NCI-H128 (cell line): Measurements from ENCODE around the gene RPL14.
"Not testable (repeated sequence)": the region's sequence is repeated elsewhere in the genome, so short reads cannot be mapped to it uniquely, and the experiment has no call there.

Experiments
- DNase-seq: peaks from one replicate; lab custom pipeline; 2025; ENCODE audit not compliant: unreplicated experiment; lab: John Stamatoyannopoulos, UW

RPL14 gene

DNA sequence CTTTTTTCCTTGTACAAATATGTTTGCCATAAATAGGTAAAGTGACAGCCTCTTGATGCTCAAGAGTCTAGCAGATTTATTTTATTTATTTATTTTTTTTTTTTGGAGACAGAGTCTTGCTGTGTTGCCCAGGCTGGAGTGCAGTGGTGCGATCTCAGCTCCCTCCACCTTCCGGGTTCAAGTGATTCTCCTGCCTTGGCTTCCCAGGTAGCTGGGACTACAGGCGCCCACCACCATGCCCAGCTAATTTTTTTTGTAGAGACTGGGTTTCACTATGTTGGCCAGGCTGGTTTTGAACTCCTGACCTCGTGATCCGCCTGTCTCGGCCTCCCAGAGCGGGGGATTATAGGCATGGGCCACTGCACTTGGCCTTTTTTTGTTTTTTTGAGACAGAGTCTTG lies 5.7 kb downstream of the RPL14 start:
- not testable (repeated sequence) for DNase-seq

DNA sequence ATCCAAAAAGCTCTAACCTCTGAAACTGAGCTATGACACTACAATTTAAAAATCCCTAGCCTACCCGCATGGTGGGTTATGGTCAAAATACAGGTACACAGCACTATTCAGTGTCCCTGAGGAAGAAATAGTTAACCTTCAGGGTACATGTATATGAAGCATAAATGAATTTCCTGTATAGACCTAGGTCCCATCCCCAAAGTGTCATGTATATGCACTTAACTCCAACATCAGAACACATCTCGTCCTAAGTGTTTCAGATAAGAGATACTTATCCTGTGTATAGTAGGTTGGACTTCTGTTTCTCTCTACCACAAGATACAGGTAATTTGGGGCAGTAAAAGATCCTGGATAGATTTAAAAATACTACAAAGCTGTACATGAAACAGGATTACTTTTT lies 6.4 kb downstream of the RPL14 start:
- no peak for DNase-seq

DNA sequence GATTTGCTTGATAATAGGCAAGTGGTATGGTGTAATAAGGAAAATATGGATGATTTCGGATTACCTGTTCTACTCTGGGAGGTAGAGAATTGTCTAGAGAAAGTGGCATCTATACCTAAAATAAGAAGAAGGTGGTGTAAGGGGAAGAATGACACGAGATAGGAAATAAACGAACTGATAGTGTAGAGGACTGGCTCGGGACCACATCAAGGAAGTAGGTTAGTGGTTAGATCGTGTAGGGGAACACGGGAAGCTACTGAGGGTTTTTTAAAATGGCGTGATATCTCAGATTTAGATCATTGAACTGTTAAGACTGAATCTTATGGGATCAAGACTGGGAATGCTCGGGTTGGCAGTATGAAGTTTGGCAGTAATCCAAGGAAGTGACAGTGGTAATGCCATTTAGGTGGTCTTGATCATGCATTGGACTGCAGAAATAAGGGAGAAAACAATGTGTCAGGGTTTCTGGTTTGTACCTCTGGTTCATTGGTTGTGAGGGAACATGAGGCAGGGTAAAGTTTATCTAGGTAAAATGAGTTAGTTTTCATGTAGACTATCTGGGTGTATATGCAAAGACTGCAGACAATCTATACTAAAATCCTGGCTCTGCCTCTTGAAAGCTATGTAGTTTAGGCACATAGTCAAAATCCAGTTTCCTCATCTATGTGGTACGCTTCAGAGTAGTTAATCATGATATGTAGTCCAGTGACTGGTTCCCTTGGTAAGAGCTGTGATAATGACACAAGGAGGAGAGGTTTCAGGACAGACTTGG lies 7.4 kb downstream of the RPL14 start:
- no peak for DNase-seq

DNA sequence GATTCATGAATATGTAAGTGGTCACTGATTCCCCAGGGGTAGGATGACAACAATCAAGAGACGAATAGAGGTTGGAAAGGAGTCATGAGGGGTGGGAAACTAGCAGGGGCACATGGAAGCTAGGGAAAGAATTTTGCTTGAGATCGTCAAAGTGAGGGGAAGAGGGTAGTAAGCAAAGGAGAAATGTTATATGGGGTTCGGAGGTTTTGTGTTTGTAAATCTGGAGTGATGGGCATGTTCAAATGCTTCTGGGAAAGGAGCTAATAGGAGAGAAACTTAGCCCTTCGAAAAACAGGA lies 7.9 kb downstream of the RPL14 start:
- no peak for DNase-seq

DNA sequence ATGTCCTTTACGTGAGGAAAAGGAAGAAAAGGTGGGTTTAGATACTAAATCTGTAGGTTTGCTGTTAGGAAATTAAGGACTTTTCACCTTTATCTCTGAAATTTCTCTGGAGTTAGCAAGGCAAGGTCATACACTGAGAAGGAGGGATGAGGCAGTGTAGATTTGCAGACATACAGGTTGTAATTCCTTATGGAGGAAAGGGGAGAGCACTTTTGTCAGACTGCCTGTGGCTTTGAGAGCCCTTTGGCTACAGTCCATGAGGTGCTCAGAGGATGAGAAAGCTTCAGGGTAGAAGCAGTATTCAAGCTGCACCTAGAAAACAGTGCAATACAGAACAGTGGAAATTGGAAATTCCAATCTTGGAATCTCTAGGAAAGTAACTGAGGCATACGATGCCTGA lies 8.3 kb downstream of the RPL14 start:
- DNase-seq = no peak

DNA sequence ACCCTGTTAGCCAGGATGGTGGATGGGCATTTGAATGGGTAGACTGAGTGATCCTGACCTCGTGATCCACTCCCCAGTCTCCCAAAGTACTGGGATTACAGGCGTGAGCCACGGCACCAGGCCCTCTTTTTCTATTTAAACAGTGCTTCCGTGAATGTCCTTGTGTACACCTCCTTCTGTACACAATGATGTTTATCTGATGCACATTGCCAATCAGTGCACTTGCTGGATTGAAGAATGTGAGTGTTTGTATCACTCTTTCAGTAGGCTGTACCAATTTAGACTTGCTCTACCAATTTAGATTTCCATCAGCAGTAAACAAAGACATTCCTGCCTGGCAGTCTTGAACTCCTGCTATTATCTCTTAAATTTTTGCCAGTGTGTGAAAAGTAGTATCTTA lies 10.9 kb downstream of the RPL14 start:
- no peak for DNase-seq

DNA sequence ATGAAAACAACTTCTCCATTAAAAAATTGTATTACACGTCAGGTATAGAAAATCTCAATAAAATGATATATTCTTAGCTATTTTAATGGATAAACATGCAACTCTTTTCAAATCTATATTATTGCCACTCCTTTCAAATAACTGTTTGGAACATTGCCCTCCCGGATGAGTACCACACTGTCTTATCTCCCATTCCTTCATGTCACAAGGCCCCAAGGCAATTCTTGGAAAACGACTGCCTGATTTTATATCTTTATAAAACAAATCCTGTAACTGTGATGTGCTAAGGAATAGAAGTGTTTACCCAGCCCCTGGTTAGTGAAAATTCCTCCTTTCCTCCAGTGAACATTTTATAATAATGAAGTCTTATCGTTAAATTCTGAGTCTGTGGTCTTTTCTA lies 13.6 kb downstream of the RPL14 start:
- DNase-seq = no peak

DNA sequence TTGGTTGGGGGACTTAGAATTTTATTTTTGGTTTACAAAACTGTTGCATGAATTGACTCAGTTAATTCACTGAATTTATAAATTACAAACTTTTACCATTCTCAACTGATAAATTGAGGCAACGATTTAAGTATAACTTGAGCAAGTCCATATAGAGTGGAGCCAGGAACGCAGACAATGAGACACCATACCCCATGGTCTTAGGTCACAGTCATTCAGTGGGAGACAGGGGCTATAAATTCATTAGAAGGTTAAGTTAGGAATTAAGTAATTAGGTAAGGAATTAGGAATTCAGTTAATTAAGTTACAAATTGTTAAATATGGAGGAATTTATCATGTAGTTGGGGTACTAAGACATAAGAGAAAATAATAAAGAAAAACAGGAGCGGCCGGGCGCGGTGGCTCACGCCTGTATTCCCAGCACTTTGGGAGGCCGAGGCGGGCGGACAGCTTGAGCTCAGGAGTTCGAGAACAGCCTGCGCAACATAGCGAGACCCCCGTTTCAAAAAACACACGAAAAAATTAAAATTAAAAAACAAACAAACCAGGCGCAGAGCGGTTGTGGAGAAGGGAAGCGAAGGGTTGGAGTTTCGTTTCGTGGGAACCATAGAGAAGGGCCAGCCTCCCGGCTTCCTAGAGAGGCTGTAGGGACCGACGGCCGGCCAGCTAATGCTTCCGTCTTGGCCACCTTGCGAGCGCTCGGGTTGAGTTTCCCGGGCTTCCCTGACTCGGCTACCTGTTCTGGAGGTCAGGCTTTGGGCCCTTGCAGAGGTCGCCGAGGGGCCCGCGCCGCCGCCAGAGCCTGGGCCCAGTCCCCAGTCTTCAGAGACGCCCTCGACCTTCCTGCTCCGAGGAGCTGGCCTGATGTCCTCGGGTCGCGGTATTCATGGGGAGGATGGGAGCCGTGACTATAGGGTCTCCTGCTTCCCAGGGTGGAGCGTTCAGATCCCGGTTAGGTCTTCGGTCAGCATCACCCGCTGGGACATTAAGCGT lies 19.6 kb downstream of the RPL14 start, which contains the start of gene ZNF619:
Gene ZNF619 (plus strand): TSS at position 645 of the 993 bp plus-strand sequence. CDS start 858 bp downstream, outside the sequence.
- DNase-seq = peak; percentile 13

DNA sequence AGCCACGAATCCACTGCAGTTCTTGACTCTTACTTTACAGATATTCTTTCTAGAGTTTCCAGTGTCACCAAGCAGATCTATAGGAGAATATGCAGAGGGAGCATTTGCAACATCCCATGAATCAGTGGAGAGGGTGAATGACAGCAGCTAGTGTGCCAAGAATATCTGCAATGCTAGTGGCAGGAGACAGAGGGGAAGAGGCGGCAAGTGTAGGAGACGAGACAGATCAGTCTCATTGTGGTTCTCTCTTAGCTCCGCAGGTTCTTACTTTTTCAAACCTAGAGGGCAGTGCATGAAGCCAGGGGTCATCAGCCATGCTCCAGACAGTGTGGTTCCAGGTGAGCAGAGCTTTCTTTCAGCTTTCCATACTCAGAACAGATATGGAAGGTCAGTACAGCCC lies 20.5 kb downstream of the RPL14 start:
- no peak for DNase-seq

DNA sequence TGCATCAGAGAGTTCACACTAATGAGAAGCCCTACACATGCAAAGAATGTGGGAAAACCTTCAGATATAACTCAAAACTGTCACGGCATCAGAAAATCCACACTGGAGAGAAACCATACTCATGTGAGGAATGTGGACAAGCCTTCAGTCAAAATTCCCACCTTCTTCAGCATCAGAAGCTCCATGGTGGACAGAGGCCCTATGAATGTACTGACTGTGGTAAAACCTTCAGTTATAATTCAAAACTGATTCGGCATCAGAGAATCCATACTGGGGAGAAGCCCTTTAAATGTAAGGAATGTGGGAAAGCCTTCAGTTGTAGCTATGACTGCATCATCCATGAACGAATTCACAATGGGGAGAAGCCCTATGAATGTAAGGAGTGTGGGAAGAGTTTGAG lies 30.0 kb downstream of the RPL14 start:
- no peak for DNase-seq

DNA sequence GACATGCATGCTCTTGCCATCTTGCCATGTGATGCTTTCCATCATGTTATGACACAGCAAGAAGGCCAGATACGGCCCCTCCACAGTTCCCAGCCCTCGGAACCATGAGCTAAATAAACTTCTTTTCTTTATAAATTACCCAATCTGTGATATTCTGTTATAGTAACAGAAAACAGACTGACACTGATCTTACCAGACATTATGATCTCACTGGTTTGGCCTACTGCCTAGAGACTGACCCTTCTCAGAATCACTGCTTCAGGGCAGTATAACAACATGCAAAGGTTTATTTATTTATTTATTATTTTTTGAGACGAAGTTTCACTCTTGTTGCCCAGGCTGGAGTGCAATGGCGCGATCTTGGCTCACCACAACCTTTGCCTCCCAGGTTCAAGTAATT lies 33.8 kb downstream of the RPL14 start:
- DNase-seq = no peak

DNA sequence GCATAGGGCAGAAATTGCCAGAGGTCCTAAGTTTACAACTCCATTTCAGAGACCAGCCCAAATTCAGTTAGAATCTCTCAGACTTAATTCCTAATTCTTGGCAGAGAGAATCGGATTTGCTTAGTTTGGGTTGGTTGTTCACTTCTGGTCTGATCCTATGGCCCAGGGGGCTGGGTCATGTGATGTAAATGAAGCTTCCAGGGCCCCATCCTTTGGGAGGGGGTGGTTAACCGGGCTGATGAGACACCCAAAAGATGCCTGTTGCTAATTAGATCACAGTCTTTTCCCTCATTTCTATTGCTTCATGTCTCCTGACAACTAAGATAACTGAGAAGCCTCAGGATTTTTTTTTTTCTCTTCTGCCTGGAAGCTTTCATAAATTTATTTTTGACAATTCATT lies 37.6 kb downstream of the RPL14 start:
- DNase-seq = no peak

DNA sequence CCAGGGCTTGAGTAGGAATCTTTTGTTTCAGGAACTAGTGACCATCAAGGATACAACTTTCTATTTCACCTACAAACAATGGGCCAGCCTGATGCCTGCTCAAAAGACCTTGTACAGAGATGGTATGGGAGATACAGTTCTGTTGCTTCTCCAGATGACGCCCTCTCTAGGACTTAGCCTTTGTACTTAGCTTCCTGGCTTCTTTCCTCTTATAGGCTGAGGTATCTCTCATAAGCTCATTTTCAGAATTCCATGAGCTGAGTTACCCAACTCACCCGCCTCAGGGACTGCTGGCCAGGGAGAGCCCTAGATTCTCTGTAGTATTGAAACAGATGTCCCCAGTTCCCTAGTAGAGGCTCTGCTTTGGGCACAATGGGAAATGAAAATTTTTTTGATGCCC lies 40.1 kb downstream of the RPL14 start:
- no peak for DNase-seq

DNA sequence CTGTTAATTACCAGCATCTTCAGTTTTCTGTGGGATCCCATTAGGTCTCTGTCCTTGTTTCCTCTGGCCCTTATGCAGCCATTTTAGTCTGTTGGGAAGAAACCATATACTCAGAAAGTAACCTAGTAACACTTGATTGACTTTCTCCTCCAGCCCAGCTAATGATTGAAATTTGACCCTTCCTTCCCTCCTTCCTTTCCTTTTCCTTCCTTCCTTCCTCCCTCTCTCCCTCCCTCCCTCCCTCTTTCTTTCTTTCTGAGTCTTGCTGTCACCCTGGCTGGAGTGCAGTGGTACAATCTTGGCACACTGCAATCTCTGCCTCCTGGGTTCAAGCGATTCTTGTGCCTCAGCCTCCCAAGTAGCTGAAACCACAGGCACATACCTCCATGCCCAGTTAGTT lies 42.8 kb downstream of the RPL14 start:
- no peak for DNase-seq

DNA sequence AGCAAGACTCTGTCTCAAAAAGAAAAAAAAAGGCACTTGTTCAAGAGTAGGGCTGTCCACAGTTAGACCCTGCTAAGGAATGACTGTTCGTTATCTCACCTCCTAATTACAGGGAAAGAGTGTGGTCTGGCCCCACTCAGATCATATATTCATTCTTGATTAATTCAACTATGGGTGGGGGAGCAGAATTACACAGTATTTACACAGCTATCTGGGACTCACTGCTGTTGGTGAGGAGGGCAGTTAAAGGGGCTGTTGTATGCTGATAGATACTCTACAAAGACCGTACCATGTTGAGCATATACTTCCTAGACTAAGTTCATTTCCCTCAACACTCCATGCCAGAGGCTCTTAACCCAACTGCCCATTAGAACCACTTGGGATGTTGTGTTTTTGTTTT lies 44.9 kb downstream of the RPL14 start:
- DNase-seq = no peak

DNA sequence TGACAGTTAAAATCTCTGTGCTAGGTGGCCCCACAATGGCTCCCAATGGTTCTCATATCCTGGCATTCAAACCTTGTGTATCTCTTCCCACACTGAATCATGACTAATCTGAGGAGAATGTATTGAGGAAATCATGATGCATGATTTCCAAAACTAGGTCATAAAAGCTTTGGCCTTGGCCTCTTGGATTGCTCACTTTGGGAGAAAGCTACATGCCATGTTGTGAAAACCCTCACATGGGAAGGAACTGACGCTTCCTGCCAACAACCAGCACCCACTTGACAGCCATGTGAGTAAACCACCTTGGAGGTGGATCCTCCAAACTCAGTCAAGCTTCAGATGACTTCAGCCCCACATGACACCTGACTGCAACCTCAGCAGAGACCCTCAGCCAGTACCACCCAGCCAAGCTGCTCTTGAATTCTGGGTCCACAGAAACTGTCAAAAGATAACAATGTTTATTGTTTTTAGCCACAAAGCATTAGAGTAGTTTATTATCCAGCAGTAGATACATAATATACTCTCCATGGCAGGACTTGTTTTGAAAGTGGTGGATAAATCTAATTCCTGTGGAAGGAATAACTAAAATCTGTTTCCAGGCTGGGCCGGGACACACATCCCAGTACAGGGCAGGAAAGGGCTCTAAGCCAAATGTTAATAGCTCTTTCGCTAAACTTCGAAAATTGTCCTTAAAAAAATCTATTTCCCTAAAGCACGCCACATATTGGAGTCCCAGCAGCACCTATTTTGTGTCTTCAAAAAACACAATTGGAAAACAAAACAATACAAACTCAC lies 47.7 kb downstream of the RPL14 start:
- DNase-seq = no peak

DNA sequence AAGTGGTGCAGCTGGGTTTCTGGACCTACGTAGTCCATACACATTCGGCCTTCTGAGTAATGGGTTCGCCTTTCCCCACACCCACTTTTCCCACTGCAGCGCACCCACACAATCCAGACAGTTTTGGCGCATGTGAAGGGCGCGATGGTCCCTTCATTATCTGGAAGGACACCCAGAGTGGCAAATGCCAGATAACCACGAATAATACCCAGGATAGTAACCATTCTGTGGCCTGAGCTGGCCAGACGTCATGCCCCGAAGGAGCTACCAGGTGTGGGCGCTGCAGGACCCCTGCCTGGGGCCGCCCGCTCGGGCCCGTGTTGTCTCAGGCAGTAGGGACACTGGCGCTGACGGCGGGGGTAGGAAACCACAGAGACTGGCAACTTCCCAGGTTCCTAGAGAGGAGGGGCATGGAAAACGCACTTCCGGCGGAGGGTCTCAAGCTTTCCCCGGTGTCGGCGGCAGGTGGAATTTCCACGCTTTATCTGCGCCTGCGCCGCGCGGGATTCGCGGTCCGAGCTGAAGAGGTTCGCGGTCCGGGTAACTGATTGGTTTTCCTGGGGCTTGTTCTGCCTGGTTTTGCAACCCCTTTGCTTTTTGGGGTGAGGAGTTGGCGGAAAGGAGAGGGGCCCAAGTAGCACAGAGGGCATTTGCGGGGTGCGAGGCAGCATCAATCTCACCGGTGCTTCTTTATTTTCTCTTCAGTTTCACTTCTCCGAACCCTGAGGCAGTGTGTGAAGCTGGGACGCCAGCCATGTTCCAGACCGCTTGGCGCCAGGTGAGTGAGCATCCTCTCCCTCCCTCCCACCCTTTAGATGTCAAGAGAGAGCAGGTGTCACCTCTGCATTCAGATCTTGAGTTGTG lies 48.7 kb downstream of the RPL14 start, which contains the start of gene ZNF620:
Gene ZNF620 (plus strand): TSS at position 441 of the 864 bp plus-strand sequence. CDS start 314 bp downstream, at position 755.
- peak; percentile 65 for DNase-seq

DNA sequence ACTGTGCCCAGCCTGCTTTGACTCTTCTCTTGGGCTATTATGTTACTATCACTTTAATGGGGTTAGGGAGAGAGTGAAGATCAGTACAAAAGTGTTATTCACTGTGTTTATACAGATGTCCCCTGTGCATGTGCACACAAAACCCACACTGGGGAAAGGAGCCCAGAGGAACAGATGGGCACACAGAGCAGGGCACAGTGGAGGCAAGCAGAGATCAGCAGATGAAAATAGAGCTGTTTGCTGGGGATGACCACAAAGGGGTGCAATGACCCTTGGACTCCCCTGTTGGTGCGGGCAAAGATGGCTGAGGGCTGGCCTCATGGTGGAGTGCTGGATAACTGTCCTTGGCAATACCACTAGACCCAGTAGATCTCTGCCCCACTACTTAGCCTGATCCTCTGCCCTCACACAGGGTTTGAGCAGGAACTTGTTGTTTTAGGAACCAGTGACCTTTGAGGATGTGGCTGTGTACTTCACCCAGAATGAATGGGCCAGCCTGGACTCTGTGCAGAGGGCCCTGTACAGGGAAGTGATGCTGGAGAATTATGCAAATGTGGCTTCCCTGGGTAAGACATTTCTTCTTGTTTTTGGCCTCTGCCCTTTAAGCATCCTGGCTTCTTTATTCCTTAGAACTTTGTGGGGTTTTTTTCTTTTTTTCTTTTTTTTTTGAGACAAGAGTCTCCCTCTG lies 54.0 kb downstream of the RPL14 start:
- DNase-seq = no peak

DNA sequence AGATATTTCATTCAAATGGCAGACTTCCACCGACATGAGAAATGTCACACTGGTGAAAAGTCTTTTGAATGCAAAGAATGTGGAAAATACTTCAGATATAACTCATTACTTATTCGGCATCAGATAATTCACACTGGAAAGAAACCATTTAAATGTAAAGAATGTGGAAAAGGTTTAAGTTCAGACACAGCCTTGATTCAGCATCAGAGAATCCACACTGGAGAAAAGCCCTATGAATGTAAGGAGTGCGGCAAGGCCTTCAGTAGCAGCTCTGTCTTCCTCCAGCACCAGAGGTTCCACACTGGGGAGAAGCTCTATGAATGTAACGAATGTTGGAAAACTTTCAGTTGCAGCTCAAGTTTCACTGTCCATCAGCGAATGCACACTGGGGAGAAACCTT lies 59.1 kb downstream of the RPL14 start:
- DNase-seq = no peak

DNA sequence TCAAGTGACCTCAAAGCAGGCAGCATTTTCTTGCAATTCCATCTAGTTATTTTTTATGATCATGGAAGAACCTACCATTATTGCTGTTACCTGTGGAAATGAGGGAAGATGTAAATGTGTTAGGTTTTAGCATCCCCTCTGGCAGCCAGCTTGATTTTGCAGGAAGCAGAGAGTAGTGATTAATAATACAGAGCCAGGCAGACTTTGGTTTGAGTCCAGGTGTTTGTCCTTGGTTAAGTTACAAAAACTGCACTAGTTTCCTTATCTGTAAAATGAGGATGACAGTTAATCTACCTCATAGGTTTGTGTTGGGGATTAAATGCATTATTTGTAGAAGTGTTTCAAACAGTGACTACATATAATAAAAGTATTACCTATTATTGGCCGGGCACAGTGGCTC lies 60.9 kb downstream of the RPL14 start:
- no peak for DNase-seq
